Neural crest cell (in vitro differentiated cells): ENCODE results near the gene AXIN1. TPM values are rescaled to one million over a fixed set of nuclear protein-coding genes. Genes with fewer than 3 reads are reported as not detected.
A peak's percentile ranks its signal among the peaks of the same experiment; 100 is the strongest.
"Not testable (repeated sequence)": the region's sequence is repeated elsewhere in the genome, so short reads cannot be mapped to it uniquely, and the experiment has no call there.

Experiments
- DNase-seq: peaks from one replicate; pipeline ENCODE4 v3.0.0; 2021; ENCODE audit warnings: low read depth, mixed read lengths, low spot score
- H3K27ac Mint-ChIP-seq: one replicate; pipeline ENCODE4 v1.8.0; 2021; ENCODE audit warnings: mild to moderate bottlenecking, mixed read lengths; ENCODE audit not compliant: unreplicated experiment
- H3K27me3 Mint-ChIP-seq: 2 replicates; pipeline ENCODE4 v1.8.0; 2021; ENCODE audit warnings: low read depth, mild to moderate bottlenecking, mixed read lengths
- H3K36me3 Mint-ChIP-seq: 2 replicates; pipeline ENCODE4 v1.8.0; 2021; ENCODE audit warnings: low read depth, mild to moderate bottlenecking, mixed read lengths
- H3K4me1 Mint-ChIP-seq: 2 replicates; pipeline ENCODE4 v1.8.0; 2021; ENCODE audit warnings: mixed read lengths
- H3K4me3 Mint-ChIP-seq: one replicate; pipeline ENCODE4 v1.8.0; 2021; ENCODE audit warnings: mild to moderate bottlenecking, mixed read lengths
- H3K9me3 Mint-ChIP-seq: 2 replicates; pipeline ENCODE4 v1.8.0; 2021; ENCODE audit warnings: mixed read lengths
- total RNA-seq: library from RNA; stranded (reverse); gene quantifications from 2 replicates; pipeline ENCODE4 v1.2.1, GENCODE V29; 2021
- TF ChIP-seq, protein P1 (sequence below): fragments of 200-600 bp; sonication (generic); conservative IDR thresholded peaks from 2 replicates; pipeline ENCODE4 v1.5.0; 2021; ENCODE audit warnings: antibody characterized with exemption, mild to moderate bottlenecking

Gene AXIN1
- total RNA-seq, 1 donor from 2014 or later: 38.2 TPM

DNA sequence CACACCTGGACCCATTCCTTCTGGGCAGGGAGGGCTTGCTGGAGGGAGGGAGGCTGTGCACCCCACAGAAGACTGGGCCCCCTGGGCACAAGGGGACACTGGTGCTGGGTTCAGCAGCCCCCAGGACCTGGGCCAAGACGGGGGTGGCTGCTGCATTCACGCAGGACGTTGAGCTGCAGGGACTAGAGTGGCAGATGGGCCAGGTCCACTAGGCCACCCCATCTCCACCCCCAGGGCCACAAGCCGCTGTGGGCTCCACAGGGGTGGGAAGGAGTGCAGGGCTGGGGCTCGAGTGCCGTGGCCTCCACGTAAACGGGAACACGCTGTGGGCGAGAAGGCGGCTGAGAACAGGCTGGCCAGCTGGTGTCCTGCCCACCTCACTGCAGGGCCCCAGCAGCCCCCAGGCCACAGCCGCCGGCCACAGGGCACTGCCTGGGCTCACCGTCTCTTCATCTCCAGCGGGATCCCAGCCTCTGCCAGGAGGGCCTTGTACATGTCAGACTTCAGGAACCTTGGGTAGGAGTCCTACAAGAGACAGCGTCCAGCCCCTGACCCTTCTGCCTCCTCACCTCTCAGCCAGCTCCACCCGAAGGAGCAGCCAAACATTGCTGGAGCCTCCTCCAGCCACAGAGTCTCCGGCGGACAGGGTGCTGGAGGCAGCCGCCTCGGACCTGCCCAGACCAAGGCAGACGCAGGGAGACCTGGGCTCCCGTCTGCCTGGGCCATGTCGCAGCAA, 83.3 kb downstream of the AXIN1 start:
- H3K4me1 Mint-ChIP-seq: no peaks in the 10 kb centered on the region
- H3K9me3 Mint-ChIP-seq: no peaks in the 10 kb centered on the region
- TF ChIP-seq, protein P1, sequence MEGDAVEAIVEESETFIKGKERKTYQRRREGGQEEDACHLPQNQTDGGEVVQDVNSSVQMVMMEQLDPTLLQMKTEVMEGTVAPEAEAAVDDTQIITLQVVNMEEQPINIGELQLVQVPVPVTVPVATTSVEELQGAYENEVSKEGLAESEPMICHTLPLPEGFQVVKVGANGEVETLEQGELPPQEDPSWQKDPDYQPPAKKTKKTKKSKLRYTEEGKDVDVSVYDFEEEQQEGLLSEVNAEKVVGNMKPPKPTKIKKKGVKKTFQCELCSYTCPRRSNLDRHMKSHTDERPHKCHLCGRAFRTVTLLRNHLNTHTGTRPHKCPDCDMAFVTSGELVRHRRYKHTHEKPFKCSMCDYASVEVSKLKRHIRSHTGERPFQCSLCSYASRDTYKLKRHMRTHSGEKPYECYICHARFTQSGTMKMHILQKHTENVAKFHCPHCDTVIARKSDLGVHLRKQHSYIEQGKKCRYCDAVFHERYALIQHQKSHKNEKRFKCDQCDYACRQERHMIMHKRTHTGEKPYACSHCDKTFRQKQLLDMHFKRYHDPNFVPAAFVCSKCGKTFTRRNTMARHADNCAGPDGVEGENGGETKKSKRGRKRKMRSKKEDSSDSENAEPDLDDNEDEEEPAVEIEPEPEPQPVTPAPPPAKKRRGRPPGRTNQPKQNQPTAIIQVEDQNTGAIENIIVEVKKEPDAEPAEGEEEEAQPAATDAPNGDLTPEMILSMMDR: no peak
- no peak for DNase-seq
- H3K4me3 Mint-ChIP-seq: peak overlapping the region; percentile 27
- no peaks in the 10 kb centered on the region for H3K36me3 Mint-ChIP-seq
- H3K27ac Mint-ChIP-seq: no peak overlapping the region
- peaks cover 12% of the 10 kb centered on the region for H3K27me3 Mint-ChIP-seq

DNA sequence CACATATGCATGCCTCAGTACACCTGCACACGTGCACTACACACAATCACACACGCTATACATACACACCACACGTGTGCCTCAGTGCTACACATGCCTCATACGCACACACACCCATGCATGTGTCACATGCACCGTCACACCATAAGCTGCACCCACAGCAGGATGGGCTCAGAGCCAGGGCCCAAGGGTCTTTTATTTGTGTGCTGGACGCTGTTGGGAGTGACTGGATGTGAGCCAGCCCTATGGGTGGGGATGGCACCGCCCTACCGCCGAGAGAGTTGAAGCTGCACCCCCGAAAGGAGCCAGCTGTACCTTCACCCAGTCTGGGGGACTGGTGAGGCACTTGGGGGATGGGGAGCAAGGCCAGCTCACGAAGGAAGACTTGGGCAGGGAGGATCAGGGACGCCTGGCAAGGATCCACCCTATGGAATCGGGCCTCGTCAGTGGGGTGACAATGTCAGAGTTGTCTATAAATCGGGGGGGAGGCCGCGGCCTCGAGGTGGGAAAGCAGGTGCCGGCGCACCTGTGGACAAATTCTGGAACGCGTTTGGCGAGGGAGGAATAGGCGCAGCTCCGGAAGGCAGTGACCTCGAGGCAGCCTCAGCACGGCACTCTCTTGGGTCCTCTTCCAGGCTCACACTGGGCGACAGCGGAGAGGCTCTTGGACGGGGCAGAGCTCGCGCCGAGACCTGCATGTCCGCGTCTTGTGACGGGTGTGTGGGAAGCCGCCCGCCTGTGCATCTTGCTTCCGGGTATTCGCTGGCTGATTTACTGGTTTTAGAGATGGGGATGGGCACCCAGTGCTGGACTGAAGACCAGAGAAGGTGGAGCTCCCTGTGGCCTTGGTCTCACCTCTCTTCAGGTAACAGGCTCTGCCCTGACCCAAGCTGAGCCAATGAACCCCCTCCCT, 84.1 kb downstream of the AXIN1 start:
- Mint-ChIP-seq H3K4me1 (no peaks in the 10 kb centered on the region), H3K4me3 (peak overlapping the region; percentile 61), H3K9me3 (no peaks in the 10 kb centered on the region), H3K27me3 (peaks cover 10% of the 10 kb centered on the region), H3K27ac (no peak overlapping the region), H3K36me3 (no peaks in the 10 kb centered on the region)
- TF ChIP-seq, protein P1: no peak
- no peak for DNase-seq

DNA sequence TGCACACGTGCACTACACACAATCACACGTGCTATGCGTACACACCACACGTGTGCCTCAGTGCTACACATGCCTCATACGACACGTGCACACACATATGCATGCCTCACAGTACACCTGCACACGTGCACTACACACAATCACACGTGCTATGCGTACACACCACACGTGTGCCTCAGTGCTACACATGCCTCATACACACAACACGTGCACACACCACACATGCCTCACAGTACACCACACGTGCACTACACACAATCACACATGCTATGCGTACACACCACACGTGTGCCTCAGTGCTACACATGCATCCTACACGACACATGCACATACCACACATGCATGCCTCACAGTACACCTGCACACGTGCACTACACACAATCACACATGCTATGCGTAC, 85.0 kb downstream of the AXIN1 start:
- not testable (repeated sequence) for H3K27me3 Mint-ChIP-seq, H3K4me1 Mint-ChIP-seq, DNase-seq, H3K4me3 Mint-ChIP-seq, H3K9me3 Mint-ChIP-seq, H3K27ac Mint-ChIP-seq, H3K36me3 Mint-ChIP-seq

DNA sequence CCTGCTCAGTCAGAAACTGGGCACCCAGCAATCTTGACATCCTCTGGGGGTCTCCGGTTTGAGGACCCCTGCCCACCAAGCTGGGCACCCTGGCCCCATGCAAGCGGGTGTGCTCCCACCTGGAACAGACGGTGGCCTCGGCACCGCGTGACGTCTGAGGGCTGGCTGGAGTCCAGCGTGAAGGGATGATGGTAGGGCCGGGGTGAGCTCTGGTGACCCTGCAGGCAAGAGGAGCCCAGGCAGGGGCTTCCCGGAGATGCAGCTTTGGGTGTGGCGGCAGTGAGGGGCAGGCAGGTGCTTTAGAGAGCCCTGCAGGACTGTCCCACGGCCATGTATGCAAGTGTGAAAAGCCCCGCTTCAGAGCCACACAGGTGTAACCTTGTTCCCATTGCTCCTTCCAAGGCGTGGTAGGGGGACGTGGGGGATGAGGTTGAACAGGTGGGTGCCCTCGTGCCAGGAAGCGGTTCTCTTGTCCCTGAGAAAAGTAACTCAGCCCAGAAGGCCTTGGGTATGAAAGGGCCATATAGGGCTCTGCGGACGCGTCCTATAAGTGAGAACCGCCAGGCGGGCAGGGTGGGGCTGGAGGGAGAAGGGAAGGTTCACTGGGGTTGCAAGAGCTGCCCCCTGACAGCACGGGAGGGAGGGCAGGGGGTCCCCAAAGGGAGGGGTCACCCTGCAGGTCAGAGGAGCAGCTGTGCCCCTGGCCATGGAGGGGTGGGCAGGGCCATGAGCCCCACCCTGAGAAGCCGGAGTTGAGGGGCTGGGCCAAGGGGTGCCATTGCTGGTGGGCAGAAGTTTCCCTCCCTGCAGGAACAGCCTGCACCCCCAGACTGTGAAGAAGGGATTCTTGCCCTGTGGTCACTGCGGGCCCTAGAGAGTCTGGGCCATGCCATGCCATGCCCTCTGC, 86.0 kb downstream of the AXIN1 start:
- TF ChIP-seq, protein P1: no peak
- no peaks in the 10 kb centered on the region for H3K4me1 Mint-ChIP-seq
- H3K27me3 Mint-ChIP-seq: peaks cover 5% of the 10 kb centered on the region
- no peak overlapping the region for H3K27ac Mint-ChIP-seq
- H3K9me3 Mint-ChIP-seq: no peaks in the 10 kb centered on the region
- no peaks in the 10 kb centered on the region for H3K36me3 Mint-ChIP-seq
- no peak overlapping the region for H3K4me3 Mint-ChIP-seq
- no peak for DNase-seq

DNA sequence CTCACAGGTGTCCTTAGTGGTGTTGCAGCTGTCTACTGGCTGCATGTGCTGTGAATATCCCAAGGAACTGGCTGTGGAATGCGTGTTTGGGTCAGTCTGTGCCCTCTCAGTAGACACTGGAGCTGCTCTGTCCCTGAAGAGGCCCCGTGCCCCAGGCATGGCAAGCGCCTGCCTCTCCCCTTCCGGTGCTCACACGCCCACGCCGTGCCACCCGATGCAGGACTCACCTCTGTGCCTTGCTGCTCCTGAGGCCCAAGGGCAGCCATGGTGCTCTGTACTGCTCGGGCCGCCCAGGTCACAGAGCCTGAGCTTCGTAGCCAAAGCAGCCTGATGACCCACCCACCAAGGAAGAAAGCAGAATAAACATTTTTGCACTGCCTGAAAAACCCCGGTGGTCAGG, 86.8 kb downstream of the AXIN1 start:
- no peak overlapping the region for H3K27ac Mint-ChIP-seq
- TF ChIP-seq, protein P1: no peak
- no peaks in the 10 kb centered on the region for H3K36me3 Mint-ChIP-seq
- H3K4me3 Mint-ChIP-seq: no peak overlapping the region
- H3K4me1 Mint-ChIP-seq: no peaks in the 10 kb centered on the region
- H3K27me3 Mint-ChIP-seq: peaks cover 5% of the 10 kb centered on the region
- DNase-seq: no peak
- H3K9me3 Mint-ChIP-seq: no peaks in the 10 kb centered on the region
